SU-DHL-6 (cell line): Measurements from ENCODE around the gene HSD3B7.

Experiments used
- H2AFZ ChIP-seq: fragments of 200-600 bp; sonication (generic); 2 replicates; pipeline ENCODE4 v1.6.1; 2014; ENCODE audit warnings: low read depth, mild to moderate bottlenecking, moderate library complexity, mixed read lengths, antibody characterized with exemption, low read length; ENCODE audit not compliant: severe bottlenecking
- H3F3A ChIP-seq: fragments of 200-600 bp; shearing (Covaris generic); 2 replicates; pipeline ENCODE4 v1.6.0; 2016; ENCODE audit warnings: antibody characterized with exemption, mild to moderate bottlenecking; ENCODE audit not compliant: insufficient read depth
- H3K27ac ChIP-seq: fragments of 200-600 bp; sonication (generic); 2 replicates; pipeline ENCODE4 v1.5.1; 2016; ENCODE audit warnings: low read depth, mild to moderate bottlenecking, low read length, moderate library complexity, mixed read lengths
- H3K27me3 ChIP-seq: fragments of 200-600 bp; sonication (generic), shearing (Covaris generic); 2 replicates; pipeline ENCODE4 v1.6.0; 2014; ENCODE audit warnings: mild to moderate bottlenecking, low read length
- H3K36me3 ChIP-seq: fragments of 200-600 bp; sonication (generic); 2 replicates; pipeline ENCODE4 v1.6.1; 2014; ENCODE audit warnings: mild to moderate bottlenecking, low read length, mixed read lengths
- H3K4me2 ChIP-seq: fragments of 300-600, 200-600 bp; shearing (Covaris generic), sonication (generic); 2 replicates; pipeline ENCODE4 v1.6.0; 2014; ENCODE audit warnings: low read length, low read depth, mild to moderate bottlenecking; ENCODE audit not compliant: poor library complexity, severe bottlenecking
- H3K4me3 ChIP-seq: fragments of 200-600 bp; sonication (generic); 2 replicates; pipeline ENCODE4 v1.5.1; 2014; ENCODE audit warnings: antibody characterized with exemption, low read length, mild to moderate bottlenecking, mixed read lengths; ENCODE audit not compliant: insufficient read depth, poor library complexity, severe bottlenecking
- H3K79me2 ChIP-seq: fragments of 200-600 bp; sonication (generic); 2 replicates; pipeline ENCODE4 v1.6.1; 2014; ENCODE audit warnings: mild to moderate bottlenecking, low read length, moderate library complexity; ENCODE audit not compliant: insufficient read depth
- H3K9ac ChIP-seq: fragments of 200-600 bp; sonication (generic); 2 replicates; pipeline ENCODE4 v1.7.0; 2014; ENCODE audit warnings: mild to moderate bottlenecking, low read length
- H3K9me2 ChIP-seq: fragments of 200-600 bp; sonication (generic); replicated peaks from 2 replicates; pipeline ENCODE4 v1.6.1; 2014; ENCODE audit warnings: low read length; ENCODE audit not compliant: insufficient read depth
- H3K9me3 ChIP-seq: fragments of 200-600 bp; sonication (generic); 2 replicates; pipeline ENCODE4 v1.6.1; 2014; ENCODE audit warnings: low read length, mixed read lengths; ENCODE audit not compliant: insufficient read depth
- H4K20me1 ChIP-seq: fragments of 200-600 bp; sonication (generic); 2 replicates; pipeline ENCODE4 v1.6.1; 2014; ENCODE audit warnings: low read depth, mild to moderate bottlenecking, antibody characterized with exemption, low read length, moderate library complexity, mixed read lengths
- EZH2phosphoT487 ChIP-seq: fragments of 200-600 bp; sonication (generic), shearing (Covaris generic); conservative IDR thresholded peaks from 2 replicates; pipeline ENCODE4 v1.6.1; 2018; ENCODE audit warnings: mild to moderate bottlenecking, antibody characterized with exemption, low read length, moderate library complexity, mixed read lengths
- TF ChIP-seq, protein P1 (sequence below): fragments of 200-600 bp; sonication (generic); IDR thresholded peaks from one replicate; pipeline ENCODE4 v1.5.1; 2017; ENCODE audit warnings: antibody characterized with exemption, mild to moderate bottlenecking, low read length, moderate library complexity; ENCODE audit not compliant: insufficient read depth, poor library complexity, severe bottlenecking

HSD3B7 gene

GRCh38 chr16:30989469-30990047 is 4.6 kb downstream of the HSD3B7 start:
- H3K27ac ChIP-seq: no peak overlapping the region
- TF ChIP-seq EZH2phosphoT487: no peak
- TF ChIP-seq, protein P1, sequence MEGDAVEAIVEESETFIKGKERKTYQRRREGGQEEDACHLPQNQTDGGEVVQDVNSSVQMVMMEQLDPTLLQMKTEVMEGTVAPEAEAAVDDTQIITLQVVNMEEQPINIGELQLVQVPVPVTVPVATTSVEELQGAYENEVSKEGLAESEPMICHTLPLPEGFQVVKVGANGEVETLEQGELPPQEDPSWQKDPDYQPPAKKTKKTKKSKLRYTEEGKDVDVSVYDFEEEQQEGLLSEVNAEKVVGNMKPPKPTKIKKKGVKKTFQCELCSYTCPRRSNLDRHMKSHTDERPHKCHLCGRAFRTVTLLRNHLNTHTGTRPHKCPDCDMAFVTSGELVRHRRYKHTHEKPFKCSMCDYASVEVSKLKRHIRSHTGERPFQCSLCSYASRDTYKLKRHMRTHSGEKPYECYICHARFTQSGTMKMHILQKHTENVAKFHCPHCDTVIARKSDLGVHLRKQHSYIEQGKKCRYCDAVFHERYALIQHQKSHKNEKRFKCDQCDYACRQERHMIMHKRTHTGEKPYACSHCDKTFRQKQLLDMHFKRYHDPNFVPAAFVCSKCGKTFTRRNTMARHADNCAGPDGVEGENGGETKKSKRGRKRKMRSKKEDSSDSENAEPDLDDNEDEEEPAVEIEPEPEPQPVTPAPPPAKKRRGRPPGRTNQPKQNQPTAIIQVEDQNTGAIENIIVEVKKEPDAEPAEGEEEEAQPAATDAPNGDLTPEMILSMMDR: no peak
- H3K27me3 ChIP-seq: no peaks in the 10 kb centered on the region
- no peak overlapping the region for H3K4me3 ChIP-seq
- H3F3A ChIP-seq: no peaks in the 10 kb centered on the region
- H3K9me3 ChIP-seq: no peaks in the 10 kb centered on the region
- H2AFZ ChIP-seq: no peak overlapping the region
- no peak overlapping the region for H3K9ac ChIP-seq
- H4K20me1 ChIP-seq: no peaks in the 10 kb centered on the region
- no peaks in the 10 kb centered on the region for H3K9me2 ChIP-seq
- H3K36me3 ChIP-seq: no peaks in the 10 kb centered on the region
- no peaks in the 10 kb centered on the region for H3K79me2 ChIP-seq
- H3K4me2 ChIP-seq: no peak overlapping the region

DNA sequence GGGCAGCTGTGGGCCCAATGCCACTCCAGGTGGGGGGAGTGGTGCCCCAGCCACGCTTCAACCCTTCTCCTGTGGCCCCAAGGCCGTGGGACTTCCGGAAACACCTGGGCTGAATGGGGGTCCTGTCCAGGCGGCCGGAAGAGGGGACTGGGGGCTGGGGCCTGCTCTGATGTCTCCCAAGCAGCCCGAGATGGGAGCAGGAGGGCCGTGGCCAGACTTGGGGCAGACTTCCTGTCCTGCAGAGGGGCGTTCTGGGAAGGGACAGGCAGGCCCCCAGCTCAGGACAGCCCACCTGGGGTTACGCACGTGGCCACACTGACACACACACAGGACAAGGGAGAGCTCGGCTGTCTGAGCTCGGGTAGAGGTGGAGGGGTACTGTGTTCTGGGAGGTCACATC is 5.1 kb downstream of the HSD3B7 start:
- H2AFZ ChIP-seq: no peak overlapping the region
- no peaks in the 10 kb centered on the region for H3K79me2 ChIP-seq
- H3K4me2 ChIP-seq: no peak overlapping the region
- no peaks in the 10 kb centered on the region for H3K9me2 ChIP-seq
- H3K27ac ChIP-seq: no peak overlapping the region
- no peak overlapping the region for H3K4me3 ChIP-seq
- no peaks in the 10 kb centered on the region for H3K36me3 ChIP-seq
- H4K20me1 ChIP-seq: no peaks in the 10 kb centered on the region
- TF ChIP-seq, protein P1: no peak
- no peak for TF ChIP-seq EZH2phosphoT487
- H3K27me3 ChIP-seq: no peaks in the 10 kb centered on the region
- no peaks in the 10 kb centered on the region for H3F3A ChIP-seq
- H3K9ac ChIP-seq: no peak overlapping the region
- no peaks in the 10 kb centered on the region for H3K9me3 ChIP-seq

DNA sequence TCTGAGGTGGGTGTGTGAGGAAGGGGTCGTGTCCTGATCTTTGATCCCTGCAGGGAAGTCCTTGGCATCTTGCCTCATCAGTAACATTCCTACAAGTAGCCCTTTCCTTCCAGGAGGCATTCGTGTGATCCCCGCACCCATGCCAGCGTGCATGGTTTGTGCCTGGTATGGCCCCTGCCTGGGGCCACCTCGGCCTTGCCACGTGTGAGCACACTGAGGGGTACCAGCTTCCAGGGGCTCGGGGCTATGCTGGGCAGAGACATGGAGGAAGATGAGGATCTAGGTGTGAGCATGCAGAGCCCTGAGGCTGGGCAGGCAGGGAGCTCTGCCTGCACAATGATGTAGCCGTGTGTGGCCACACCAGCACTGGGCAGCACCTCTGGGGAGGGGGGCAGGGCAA is 6.0 kb downstream of the HSD3B7 start:
- H3K27me3 ChIP-seq: no peaks in the 10 kb centered on the region
- H3K9ac ChIP-seq: no peak overlapping the region
- no peak for TF ChIP-seq EZH2phosphoT487
- TF ChIP-seq, protein P1: no peak
- H2AFZ ChIP-seq: no peak overlapping the region
- no peaks in the 10 kb centered on the region for H3K36me3 ChIP-seq
- H3K9me2 ChIP-seq: no peaks in the 10 kb centered on the region
- H3K9me3 ChIP-seq: no peaks in the 10 kb centered on the region
- no peak overlapping the region for H3K4me2 ChIP-seq
- no peak overlapping the region for H3K27ac ChIP-seq
- no peaks in the 10 kb centered on the region for H4K20me1 ChIP-seq
- H3K79me2 ChIP-seq: no peaks in the 10 kb centered on the region
- no peak overlapping the region for H3K4me3 ChIP-seq
- no peaks in the 10 kb centered on the region for H3F3A ChIP-seq
